22Rv1 (cell line): ENCODE results near the gene VCAM1.
"Not testable (repeated sequence)": the region's sequence is repeated elsewhere in the genome, so short reads cannot be mapped to it uniquely, and the experiment has no call there.

Experiments used
- H3K27ac ChIP-seq: fragments of 450-650 bp; 2 replicates; pipeline ENCODE4 v1.5.1; 2017
- ZFX ChIP-seq: fragments of 450-650 bp; IDR thresholded peaks from 2 replicates; pipeline ENCODE4 v1.6.1; 2017; ENCODE audit warnings: antibody characterized with exemption, borderline replicate concordance
- TF ChIP-seq, protein P1 (sequence below): fragments of 450-650 bp; IDR thresholded peaks from 2 replicates; pipeline ENCODE4 v1.5.1; 2017; ENCODE audit warnings: mild to moderate bottlenecking

Gene VCAM1

GRCh38 chr1:100703716-100704115 lies 15.8 kb upstream of the VCAM1 start:
- no peak for TF ChIP-seq ZFX
- TF ChIP-seq, protein P1, sequence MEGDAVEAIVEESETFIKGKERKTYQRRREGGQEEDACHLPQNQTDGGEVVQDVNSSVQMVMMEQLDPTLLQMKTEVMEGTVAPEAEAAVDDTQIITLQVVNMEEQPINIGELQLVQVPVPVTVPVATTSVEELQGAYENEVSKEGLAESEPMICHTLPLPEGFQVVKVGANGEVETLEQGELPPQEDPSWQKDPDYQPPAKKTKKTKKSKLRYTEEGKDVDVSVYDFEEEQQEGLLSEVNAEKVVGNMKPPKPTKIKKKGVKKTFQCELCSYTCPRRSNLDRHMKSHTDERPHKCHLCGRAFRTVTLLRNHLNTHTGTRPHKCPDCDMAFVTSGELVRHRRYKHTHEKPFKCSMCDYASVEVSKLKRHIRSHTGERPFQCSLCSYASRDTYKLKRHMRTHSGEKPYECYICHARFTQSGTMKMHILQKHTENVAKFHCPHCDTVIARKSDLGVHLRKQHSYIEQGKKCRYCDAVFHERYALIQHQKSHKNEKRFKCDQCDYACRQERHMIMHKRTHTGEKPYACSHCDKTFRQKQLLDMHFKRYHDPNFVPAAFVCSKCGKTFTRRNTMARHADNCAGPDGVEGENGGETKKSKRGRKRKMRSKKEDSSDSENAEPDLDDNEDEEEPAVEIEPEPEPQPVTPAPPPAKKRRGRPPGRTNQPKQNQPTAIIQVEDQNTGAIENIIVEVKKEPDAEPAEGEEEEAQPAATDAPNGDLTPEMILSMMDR, result no peak
- H3K27ac ChIP-seq, result no peak overlapping the region

- TF ChIP-seq, protein P1, result no peak
- TF ChIP-seq ZFX, result no peak
- H3K27ac ChIP-seq, result no peak overlapping the region
These were observed 15.1 kb upstream of the VCAM1 start for GRCh38 chr1:100704473-100704872.

DNA sequence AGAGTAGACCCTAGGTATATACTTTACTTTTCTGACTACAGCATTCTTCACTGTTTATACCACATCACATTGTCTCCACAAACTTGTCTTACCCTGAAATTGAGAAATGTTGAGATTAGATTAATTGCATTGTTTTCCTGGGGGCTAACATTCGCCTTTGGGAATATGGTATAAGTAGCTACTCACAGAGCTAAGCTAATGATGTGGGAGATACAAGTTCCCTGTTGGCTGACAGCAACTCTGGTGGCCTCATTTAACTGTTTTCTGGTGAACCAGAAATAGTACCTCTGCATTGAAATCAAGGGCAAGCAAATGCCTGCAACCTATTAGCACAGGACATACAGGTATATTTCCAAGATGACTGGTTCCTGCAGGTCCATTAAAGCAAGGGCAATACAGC lies 13.2 kb upstream of the VCAM1 start:
- TF ChIP-seq, protein P1, result no peak
- no peak for TF ChIP-seq ZFX
- H3K27ac ChIP-seq, result no peak overlapping the region

GRCh38 chr1:100706856-100707255 lies 12.7 kb upstream of the VCAM1 start:
- TF ChIP-seq, protein P1, result no peak
- no peak for TF ChIP-seq ZFX
- H3K27ac ChIP-seq, result no peak overlapping the region

GRCh38 chr1:100708476-100709062 lies 11.0 kb upstream of the VCAM1 start:
- no peak for TF ChIP-seq ZFX
- TF ChIP-seq, protein P1, result no peak
- no peak overlapping the region for H3K27ac ChIP-seq

DNA sequence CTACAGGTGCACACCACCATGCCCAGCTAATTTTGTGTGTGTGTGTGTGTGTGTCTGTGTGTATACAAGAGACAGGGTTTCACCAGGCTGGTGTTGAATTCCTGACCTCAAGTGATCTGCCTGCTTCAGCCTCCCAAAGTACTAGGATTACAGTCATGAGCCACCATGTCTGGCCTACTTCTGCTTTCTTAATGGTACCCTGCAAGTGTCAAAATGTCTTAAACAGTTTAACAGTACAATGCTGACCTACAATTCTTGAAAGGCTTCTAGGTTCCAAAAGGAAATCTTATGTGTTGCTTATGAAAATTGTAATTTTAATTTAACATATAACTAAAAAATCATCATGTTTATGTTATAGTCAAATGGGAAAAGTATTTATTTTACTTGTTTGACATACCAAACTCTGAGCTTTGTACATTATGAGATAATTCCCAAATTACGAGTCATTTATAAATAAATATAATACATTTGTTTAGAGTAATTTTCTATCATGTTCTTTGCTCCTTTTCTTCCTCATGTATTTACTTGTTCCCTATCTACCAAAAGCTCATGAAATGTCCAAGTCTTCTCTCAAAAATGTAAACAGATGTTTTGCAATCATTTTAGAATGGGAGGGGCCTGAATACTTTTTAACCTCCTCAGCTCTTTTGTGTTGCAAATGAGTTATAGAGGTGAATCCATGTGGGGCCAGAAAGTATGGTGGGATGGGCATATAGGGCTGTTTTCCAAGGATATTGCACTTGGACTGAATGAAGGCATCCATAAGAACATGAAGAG lies 8.4 kb upstream of the VCAM1 start:
- TF ChIP-seq, protein P1, result no peak
- TF ChIP-seq ZFX, result no peak
- no peak overlapping the region for H3K27ac ChIP-seq

DNA sequence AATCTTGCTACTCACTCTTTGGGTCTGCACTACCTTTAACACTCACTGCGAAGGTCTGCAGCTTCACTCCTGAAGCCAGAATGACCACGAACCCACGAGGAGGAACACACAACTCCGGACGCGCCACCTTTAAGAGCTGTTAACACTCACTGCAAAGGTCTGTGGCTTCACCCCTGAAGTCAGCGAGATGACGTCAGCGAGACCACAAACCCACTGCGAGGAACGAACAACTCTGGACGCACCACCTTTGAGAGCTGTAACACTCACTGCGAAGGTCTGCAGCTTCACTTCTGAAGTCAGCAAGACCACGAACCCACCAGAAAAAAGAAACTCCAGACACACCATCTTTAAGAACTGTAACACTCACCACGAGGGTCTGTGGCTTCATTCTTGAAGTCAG lies 6.5 kb upstream of the VCAM1 start:
- not testable (repeated sequence) for H3K27ac ChIP-seq
